Natural killer cell treated with Interleukin-12 subunit alpha and Interleukin-12 subunit beta and Interleukin-15 and Interleukin-18, amount 100 ng/mL, for 72 hours (primary cell): ENCODE measurements around the gene SH3GL2. TPM values are rescaled to one million over a fixed set of nuclear protein-coding genes. Genes with fewer than 3 reads are reported as not detected.

Source experiments
- ATAC-seq, 2 donors: fragments of 150-1000 bp; cut with Tn5 transposase in 1 of 2; sonication (Bioruptor Pico), chemical (Tn5 transposase) in 1 of 2; 2 replicates each; pipeline ENCODE4 v1.10.0; 2021
- DNase-seq: peaks from one replicate; pipeline ENCODE4 v3.0.0; 2022; ENCODE audit warnings: low spot score
- H3K27ac Mint-ChIP-seq, 2 donors: 1 replicate in 1 of 2; 2 replicates in 1 of 2; pipeline ENCODE4 v1.8.0; 2022; ENCODE audit warnings: mixed read lengths in 2 of 2, mild to moderate bottlenecking in 1 of 2, moderate library complexity in 1 of 2
- H3K27me3 Mint-ChIP-seq, 2 donors: 1 replicate in 1 of 2; 2 replicates in 1 of 2; pipeline ENCODE4 v1.8.0; 2022; ENCODE audit warnings: mixed read lengths in 2 of 2
- H3K36me3 Mint-ChIP-seq: one replicate; pipeline ENCODE4 v1.8.0; 2022; ENCODE audit warnings: mixed read lengths
- H3K4me1 Mint-ChIP-seq, 2 donors: 1 replicate in 1 of 2; 2 replicates in 1 of 2; pipeline ENCODE4 v1.8.0; 2022; ENCODE audit warnings: low read depth in 2 of 2, mixed read lengths in 2 of 2, mild to moderate bottlenecking in 1 of 2
- H3K4me3 Mint-ChIP-seq: one replicate; pipeline ENCODE4 v1.8.0; 2022; ENCODE audit warnings: mixed read lengths
- H3K9me3 Mint-ChIP-seq: 2 replicates; pipeline ENCODE4 v1.8.0; 2022; ENCODE audit warnings: mixed read lengths
- total RNA-seq, 2 donors: library from RNA; stranded (reverse); gene quantifications; one replicate each; pipeline ENCODE4 v1.2.3, GENCODE V29; 2022

The SH3GL2 gene
- total RNA-seq, 2 donors from 2014 or later, result not detected

GRCh38 chr9:17725399-17726010, 146.6 kb downstream of the SH3GL2 start:
- DNase-seq (no peak), ATAC-seq (no peak)
- Mint-ChIP-seq H3K4me1 (no peaks in the 10 kb centered on the region), H3K27me3 (no peaks in the 10 kb centered on the region), H3K4me3 (no peak overlapping the region), H3K36me3 (peaks cover 16% of the 10 kb centered on the region), H3K27ac (no peak overlapping the region), H3K9me3 (peaks cover 25% of the 10 kb centered on the region)

GRCh38 chr9:17726298-17726697, 147.4 kb downstream of the SH3GL2 start:
- Mint-ChIP-seq H3K4me1 (no peaks in the 10 kb centered on the region), H3K36me3 (peaks cover 16% of the 10 kb centered on the region), H3K4me3 (no peak overlapping the region), H3K27ac (no peak overlapping the region), H3K27me3 (no peaks in the 10 kb centered on the region), H3K9me3 (peaks cover 25% of the 10 kb centered on the region)
- no peak for DNase-seq
- ATAC-seq, result no peak

- DNase-seq, result no peak
- ATAC-seq, result no peak
- H3K27ac Mint-ChIP-seq, result no peak overlapping the region
- no peaks in the 10 kb centered on the region for H3K36me3 Mint-ChIP-seq
- no peaks in the 10 kb centered on the region for H3K4me1 Mint-ChIP-seq
- no peaks in the 10 kb centered on the region for H3K27me3 Mint-ChIP-seq
- H3K4me3 Mint-ChIP-seq, result no peak overlapping the region
- H3K9me3 Mint-ChIP-seq, result peaks cover 22% of the 10 kb centered on the region
Observed at GRCh38 chr9:17730899-17731298, 152.0 kb downstream of the SH3GL2 start.

- no peaks in the 10 kb centered on the region for H3K4me1 Mint-ChIP-seq
Observed at GRCh38 chr9:17731308-17731707, 152.4 kb downstream of the SH3GL2 start.

GRCh38 chr9:17734674-17735073, 155.8 kb downstream of the SH3GL2 start:
- ATAC-seq, result no peak
- Mint-ChIP-seq H3K4me1 (no peaks in the 10 kb centered on the region), H3K9me3 (peaks cover 23% of the 10 kb centered on the region), H3K4me3 (no peak overlapping the region), H3K27me3 (no peaks in the 10 kb centered on the region), H3K36me3 (no peaks in the 10 kb centered on the region), H3K27ac (no peak overlapping the region)
- DNase-seq, result no peak

More at GRCh38 chr9:17731308-17731707, 152.4 kb downstream of the SH3GL2 start:
- no peak for ATAC-seq
- Mint-ChIP-seq H3K27me3 (no peaks in the 10 kb centered on the region), H3K36me3 (no peaks in the 10 kb centered on the region), H3K27ac (no peak overlapping the region), H3K9me3 (peaks cover 20% of the 10 kb centered on the region), H3K4me3 (no peak overlapping the region)
- no peak for DNase-seq

- H3K9me3 Mint-ChIP-seq, result peaks cover 17% of the 10 kb centered on the region
- no peak overlapping the region for H3K27ac Mint-ChIP-seq
- H3K27me3 Mint-ChIP-seq, result no peaks in the 10 kb centered on the region
- no peak overlapping the region for H3K4me3 Mint-ChIP-seq
- ATAC-seq (no peak), DNase-seq (no peak)
- no peaks in the 10 kb centered on the region for H3K36me3 Mint-ChIP-seq
- H3K4me1 Mint-ChIP-seq, result no peaks in the 10 kb centered on the region
Observed at GRCh38 chr9:17735859-17736258, 157.0 kb downstream of the SH3GL2 start.

- no peaks in the 10 kb centered on the region for H3K27me3 Mint-ChIP-seq
- H3K4me3 Mint-ChIP-seq, result no peak overlapping the region
- ATAC-seq (no peak), DNase-seq (no peak)
- H3K4me1 Mint-ChIP-seq, result no peaks in the 10 kb centered on the region
- no peak overlapping the region for H3K27ac Mint-ChIP-seq
- H3K36me3 Mint-ChIP-seq, result no peaks in the 10 kb centered on the region
- H3K9me3 Mint-ChIP-seq, result peaks cover 22% of the 10 kb centered on the region
Observed at GRCh38 chr9:17739022-17739421, 160.2 kb downstream of the SH3GL2 start.

- no peak overlapping the region for H3K27ac Mint-ChIP-seq
- H3K9me3 Mint-ChIP-seq, result peaks cover 22% of the 10 kb centered on the region
- no peaks in the 10 kb centered on the region for H3K4me1 Mint-ChIP-seq
- no peaks in the 10 kb centered on the region for H3K36me3 Mint-ChIP-seq
- ATAC-seq, result no peak
- H3K4me3 Mint-ChIP-seq, result no peak overlapping the region
- no peaks in the 10 kb centered on the region for H3K27me3 Mint-ChIP-seq
- DNase-seq, result no peak
Observed at GRCh38 chr9:17739736-17740135, 160.9 kb downstream of the SH3GL2 start.

- no peak for DNase-seq
- H3K27ac Mint-ChIP-seq, result no peak overlapping the region
- ATAC-seq, result no peak
- H3K4me1 Mint-ChIP-seq, result no peaks in the 10 kb centered on the region
- H3K9me3 Mint-ChIP-seq, result peaks cover 17% of the 10 kb centered on the region
- no peaks in the 10 kb centered on the region for H3K27me3 Mint-ChIP-seq
- no peaks in the 10 kb centered on the region for H3K36me3 Mint-ChIP-seq
- no peak overlapping the region for H3K4me3 Mint-ChIP-seq
Observed at GRCh38 chr9:17742067-17742466, 163.2 kb downstream of the SH3GL2 start.

GRCh38 chr9:17744786-17745185, 165.9 kb downstream of the SH3GL2 start:
- H3K4me1 Mint-ChIP-seq, result no peaks in the 10 kb centered on the region
- peaks cover 17% of the 10 kb centered on the region for H3K9me3 Mint-ChIP-seq
- H3K27ac Mint-ChIP-seq, result no peak overlapping the region
- no peaks in the 10 kb centered on the region for H3K27me3 Mint-ChIP-seq
- no peak for ATAC-seq
- H3K36me3 Mint-ChIP-seq, result no peaks in the 10 kb centered on the region
- no peak for DNase-seq
- H3K4me3 Mint-ChIP-seq, result no peak overlapping the region

GRCh38 chr9:17750269-17750668, 171.4 kb downstream of the SH3GL2 start:
- H3K9me3 Mint-ChIP-seq, result peaks cover 10% of the 10 kb centered on the region
- no peaks in the 10 kb centered on the region for H3K4me1 Mint-ChIP-seq
- no peaks in the 10 kb centered on the region for H3K36me3 Mint-ChIP-seq
- no peak for ATAC-seq
- H3K4me3 Mint-ChIP-seq, result no peak overlapping the region
- H3K27me3 Mint-ChIP-seq, result no peaks in the 10 kb centered on the region
- no peak overlapping the region for H3K27ac Mint-ChIP-seq
- DNase-seq, result no peak

GRCh38 chr9:17751486-17751885, 172.6 kb downstream of the SH3GL2 start:
- Mint-ChIP-seq H3K27me3 (no peaks in the 10 kb centered on the region), H3K9me3 (peaks cover 7% of the 10 kb centered on the region), H3K4me3 (no peak overlapping the region), H3K4me1 (no peaks in the 10 kb centered on the region), H3K27ac (no peak overlapping the region), H3K36me3 (no peaks in the 10 kb centered on the region)
- no peak for ATAC-seq
- DNase-seq, result no peak

- ATAC-seq, result no peak
- no peak overlapping the region for H3K4me3 Mint-ChIP-seq
- no peaks in the 10 kb centered on the region for H3K27me3 Mint-ChIP-seq
- H3K9me3 Mint-ChIP-seq, result peaks cover 7% of the 10 kb centered on the region
- no peaks in the 10 kb centered on the region for H3K36me3 Mint-ChIP-seq
- H3K4me1 Mint-ChIP-seq, result no peaks in the 10 kb centered on the region
- H3K27ac Mint-ChIP-seq, result no peak overlapping the region
- no peak for DNase-seq
Observed at GRCh38 chr9:17752021-17752420, 173.2 kb downstream of the SH3GL2 start.

GRCh38 chr9:17757816-17758215, 178.9 kb downstream of the SH3GL2 start:
- no peak overlapping the region for H3K4me3 Mint-ChIP-seq
- DNase-seq (no peak), ATAC-seq (no peak)
- H3K9me3 Mint-ChIP-seq, result peaks cover 7% of the 10 kb centered on the region
- no peak overlapping the region for H3K27ac Mint-ChIP-seq
- H3K4me1 Mint-ChIP-seq, result no peaks in the 10 kb centered on the region
- no peaks in the 10 kb centered on the region for H3K27me3 Mint-ChIP-seq
- no peaks in the 10 kb centered on the region for H3K36me3 Mint-ChIP-seq

GRCh38 chr9:17760250-17760649, 181.4 kb downstream of the SH3GL2 start:
- Mint-ChIP-seq H3K36me3 (no peaks in the 10 kb centered on the region), H3K27ac (no peak overlapping the region), H3K4me3 (no peak overlapping the region), H3K9me3 (peaks cover 3% of the 10 kb centered on the region), H3K4me1 (no peaks in the 10 kb centered on the region), H3K27me3 (no peaks in the 10 kb centered on the region)
- DNase-seq, result no peak
- no peak for ATAC-seq
